Inflammatory macrophage (primary cell): Measurements from ENCODE around the gene MIPOL1.

ENCODE experiments used
- DNase-seq, 2 donors: peaks; one replicate each; pipeline ENCODE4 v3.0.0-alpha.2; 2020 to 2022

Gene MIPOL1

GRCh38 chr14:37600880-37601741 is 403.4 kb downstream of the MIPOL1 start:
- no peak for DNase-seq

DNA sequence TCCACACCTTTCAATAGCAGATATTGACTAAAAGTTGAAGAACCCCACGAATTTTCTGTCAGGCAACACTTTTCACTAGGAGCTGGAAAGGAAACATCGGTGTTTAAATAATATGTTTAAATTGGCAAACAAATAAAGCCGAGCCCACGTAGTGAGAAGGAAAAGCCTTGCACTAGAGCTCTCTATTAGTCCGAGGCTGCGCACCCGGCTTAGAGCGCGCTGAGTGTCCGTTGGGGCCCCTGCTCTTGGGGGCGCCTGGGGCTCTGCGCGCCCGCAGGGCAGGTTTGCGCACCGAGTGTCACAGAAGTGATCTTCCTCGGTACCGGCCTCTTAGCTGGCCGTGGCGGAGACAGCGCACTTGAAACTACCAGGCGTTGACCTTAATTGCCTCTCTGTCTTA is 404.1 kb downstream of the MIPOL1 start:
- DNase-seq, result no peak
